Neural progenitor cell (in vitro differentiated cells): Measurements from ENCODE around the gene ZNF334.

Source experiments
- CTCF ChIP-seq: fragments of 200-600 bp; sonication (generic); IDR thresholded peaks from 2 replicates; pipeline ENCODE4 v1.5.1; 2017; ENCODE audit warnings: antibody characterized with exemption, mild to moderate bottlenecking
- EZH2 ChIP-seq: fragments of 200-600 bp; sonication (generic); IDR thresholded peaks from 2 replicates; pipeline ENCODE4 v1.6.1; 2017; ENCODE audit warnings: antibody characterized with exemption, mild to moderate bottlenecking, moderate library complexity

- TF ChIP-seq CTCF = no peak
- TF ChIP-seq EZH2 = no peak
Observed at GRCh38 chr20:46483879-46484278, 29.5 kb downstream of the ZNF334 start.
